ENCODE measurements around the gene IFITM5.

The IFITM5 gene

GRCh38 chr11:272931-273198 is 26.5 kb downstream of the IFITM5 start (continued):
- TF ChIP-seq, protein P1, sequence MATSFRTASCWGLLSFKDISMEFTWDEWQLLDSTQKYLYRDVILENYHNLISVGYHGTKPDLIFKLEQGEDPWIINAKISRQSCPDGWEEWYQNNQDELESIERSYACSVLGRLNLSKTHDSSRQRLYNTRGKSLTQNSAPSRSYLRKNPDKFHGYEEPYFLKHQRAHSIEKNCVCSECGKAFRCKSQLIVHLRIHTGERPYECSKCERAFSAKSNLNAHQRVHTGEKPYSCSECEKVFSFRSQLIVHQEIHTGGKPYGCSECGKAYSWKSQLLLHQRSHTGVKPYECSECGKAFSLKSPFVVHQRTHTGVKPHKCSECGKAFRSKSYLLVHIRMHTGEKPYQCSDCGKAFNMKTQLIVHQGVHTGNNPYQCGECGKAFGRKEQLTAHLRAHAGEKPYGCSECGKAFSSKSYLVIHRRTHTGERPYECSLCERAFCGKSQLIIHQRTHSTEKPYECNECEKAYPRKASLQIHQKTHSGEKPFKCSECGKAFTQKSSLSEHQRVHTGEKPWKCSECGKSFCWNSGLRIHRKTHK (tag by site-specific recombination; IDR thresholded peaks at IDR 0.05) = no peak
- TF ChIP-seq ZNF394 (tag by site-specific recombination; IDR thresholded peaks at IDR 0.05; ENCODE audit: borderline replicate concordance) (no peak), ZNF23 (tag by site-specific recombination; IDR thresholded peaks at IDR 0.05; ENCODE audit: borderline replicate concordance) (no peak), ZNF416 (tag by site-specific recombination; IDR thresholded peaks at IDR 0.05) (no peak)
- TF ChIP-seq, protein P2, sequence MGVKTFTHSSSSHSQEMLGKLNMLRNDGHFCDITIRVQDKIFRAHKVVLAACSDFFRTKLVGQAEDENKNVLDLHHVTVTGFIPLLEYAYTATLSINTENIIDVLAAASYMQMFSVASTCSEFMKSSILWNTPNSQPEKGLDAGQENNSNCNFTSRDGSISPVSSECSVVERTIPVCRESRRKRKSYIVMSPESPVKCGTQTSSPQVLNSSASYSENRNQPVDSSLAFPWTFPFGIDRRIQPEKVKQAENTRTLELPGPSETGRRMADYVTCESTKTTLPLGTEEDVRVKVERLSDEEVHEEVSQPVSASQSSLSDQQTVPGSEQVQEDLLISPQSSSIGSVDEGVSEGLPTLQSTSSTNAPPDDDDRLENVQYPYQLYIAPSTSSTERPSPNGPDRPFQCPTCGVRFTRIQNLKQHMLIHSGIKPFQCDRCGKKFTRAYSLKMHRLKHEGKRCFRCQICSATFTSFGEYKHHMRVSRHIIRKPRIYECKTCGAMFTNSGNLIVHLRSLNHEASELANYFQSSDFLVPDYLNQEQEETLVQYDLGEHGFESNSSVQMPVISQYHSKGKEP (tag by site-specific recombination; IDR thresholded peaks at IDR 0.05) = no peak

DNA sequence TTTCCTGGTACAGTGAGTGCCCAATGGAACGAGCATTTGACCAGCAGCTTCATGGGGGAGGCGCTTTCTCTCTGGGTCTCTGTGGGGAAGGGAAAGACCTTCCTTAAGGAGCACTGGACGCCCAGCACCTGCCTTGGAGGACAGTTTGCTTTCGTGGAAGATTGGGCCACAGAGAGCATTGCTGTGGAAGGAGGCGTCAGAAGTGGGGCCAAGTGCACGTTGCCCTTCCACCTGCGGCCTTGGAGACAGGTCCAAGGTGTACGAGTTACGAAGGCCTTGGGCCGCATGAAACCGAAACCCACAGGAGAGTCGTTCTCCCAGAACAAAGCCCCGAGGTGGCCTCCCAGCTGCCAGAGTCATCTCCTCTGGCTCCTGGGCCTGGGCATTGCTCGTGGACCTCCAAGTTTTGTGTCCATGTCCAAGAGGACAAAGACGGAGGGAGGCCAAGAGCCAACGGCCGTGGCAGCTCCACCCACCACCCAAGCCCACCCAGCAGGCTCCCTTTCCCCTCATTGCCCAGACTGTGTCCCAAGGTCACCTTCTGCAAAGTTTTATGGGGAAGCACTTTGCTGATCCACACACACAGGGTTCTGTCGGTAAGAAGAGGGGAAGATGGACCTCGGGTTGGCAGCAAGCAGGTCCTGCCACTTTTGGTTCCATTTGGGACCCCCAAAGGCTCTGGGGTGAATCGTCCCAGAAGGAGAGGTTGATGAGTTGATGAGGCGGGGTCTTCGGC is 27.0 kb downstream of the IFITM5 start:
- Histone ChIP-seq H3K9me3 (ENCODE audit: control insufficient read depth, insufficient read depth, low read depth, low read length) (no peaks in the 10 kb centered on the region), H3K27ac (ENCODE audit: extremely low read depth, low read depth, low read length) (no peak overlapping the region), H3K4me1 (ENCODE audit: control insufficient read depth, insufficient read depth, low read length) (no peaks in the 10 kb centered on the region), H3K36me3 (ENCODE audit: control insufficient read depth in 2 of 2, insufficient read depth in 1 of 2, low read length in 2 of 2) (no peaks in the 10 kb centered on the region), H3K4me3 (ENCODE audit: low read depth, low read length) (no peak overlapping the region)
- ChIA-PET CTCF (interaction anchor here (1.0 kb wide), 1 partner anchor 21 kb away, joined by 4 read pairs; no protein-coding TSS in a partner anchor), POLR2A (no interaction called here)
- TF ChIP-seq ZNF521 (tag by site-specific recombination; IDR thresholded peaks at IDR 0.05) (no peak), PRDM2 (tag by site-specific recombination; IDR thresholded peaks at IDR 0.05; ENCODE audit: borderline replicate concordance) (no peak), ZNF747 (tag by site-specific recombination; IDR thresholded peaks at IDR 0.05) (no peak), ZNF37A (tag by site-specific recombination; IDR thresholded peaks at IDR 0.05) (no peak), ZNF157 (tag by site-specific recombination; IDR thresholded peaks at IDR 0.05) (no peak), ZSCAN30 (tag by site-specific recombination; IDR thresholded peaks at IDR 0.05) (no peak), FEZF1 (tag by site-specific recombination; IDR thresholded peaks at IDR 0.05) (no peak), ZNF423 (tag by site-specific recombination; IDR thresholded peaks at IDR 0.05) (no peak), ZBTB7A (tag by site-specific recombination; IDR thresholded peaks at IDR 0.05; ENCODE audit: low read depth) (no peak), SALL2 (tag by site-specific recombination; IDR thresholded peaks at IDR 0.05; ENCODE audit: borderline replicate concordance) (no peak), ZNF214 (tag by site-specific recombination; IDR thresholded peaks at IDR 0.05; ENCODE audit: borderline replicate concordance) (no peak)
- TF ChIP-seq, protein P3, sequence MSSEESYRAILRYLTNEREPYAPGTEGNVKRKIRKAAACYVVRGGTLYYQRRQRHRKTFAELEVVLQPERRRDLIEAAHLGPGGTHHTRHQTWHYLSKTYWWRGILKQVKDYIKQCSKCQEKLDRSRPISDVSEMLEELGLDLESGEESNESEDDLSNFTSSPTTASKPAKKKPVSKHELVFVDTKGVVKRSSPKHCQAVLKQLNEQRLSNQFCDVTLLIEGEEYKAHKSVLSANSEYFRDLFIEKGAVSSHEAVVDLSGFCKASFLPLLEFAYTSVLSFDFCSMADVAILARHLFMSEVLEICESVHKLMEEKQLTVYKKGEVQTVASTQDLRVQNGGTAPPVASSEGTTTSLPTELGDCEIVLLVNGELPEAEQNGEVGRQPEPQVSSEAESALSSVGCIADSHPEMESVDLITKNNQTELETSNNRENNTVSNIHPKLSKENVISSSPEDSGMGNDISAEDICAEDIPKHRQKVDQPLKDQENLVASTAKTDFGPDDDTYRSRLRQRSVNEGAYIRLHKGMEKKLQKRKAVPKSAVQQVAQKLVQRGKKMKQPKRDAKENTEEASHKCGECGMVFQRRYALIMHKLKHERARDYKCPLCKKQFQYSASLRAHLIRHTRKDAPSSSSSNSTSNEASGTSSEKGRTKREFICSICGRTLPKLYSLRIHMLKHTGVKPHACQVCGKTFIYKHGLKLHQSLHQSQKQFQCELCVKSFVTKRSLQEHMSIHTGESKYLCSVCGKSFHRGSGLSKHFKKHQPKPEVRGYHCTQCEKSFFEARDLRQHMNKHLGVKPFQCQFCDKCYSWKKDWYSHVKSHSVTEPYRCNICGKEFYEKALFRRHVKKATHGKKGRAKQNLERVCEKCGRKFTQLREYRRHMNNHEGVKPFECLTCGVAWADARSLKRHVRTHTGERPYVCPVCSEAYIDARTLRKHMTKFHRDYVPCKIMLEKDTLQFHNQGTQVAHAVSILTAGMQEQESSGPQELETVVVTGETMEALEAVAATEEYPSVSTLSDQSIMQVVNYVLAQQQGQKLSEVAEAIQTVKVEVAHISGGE (tag by site-specific recombination; conservative IDR thresholded peaks at IDR 0.05; ENCODE audit: low read depth) = no peak
- TF ChIP-seq, protein P4, sequence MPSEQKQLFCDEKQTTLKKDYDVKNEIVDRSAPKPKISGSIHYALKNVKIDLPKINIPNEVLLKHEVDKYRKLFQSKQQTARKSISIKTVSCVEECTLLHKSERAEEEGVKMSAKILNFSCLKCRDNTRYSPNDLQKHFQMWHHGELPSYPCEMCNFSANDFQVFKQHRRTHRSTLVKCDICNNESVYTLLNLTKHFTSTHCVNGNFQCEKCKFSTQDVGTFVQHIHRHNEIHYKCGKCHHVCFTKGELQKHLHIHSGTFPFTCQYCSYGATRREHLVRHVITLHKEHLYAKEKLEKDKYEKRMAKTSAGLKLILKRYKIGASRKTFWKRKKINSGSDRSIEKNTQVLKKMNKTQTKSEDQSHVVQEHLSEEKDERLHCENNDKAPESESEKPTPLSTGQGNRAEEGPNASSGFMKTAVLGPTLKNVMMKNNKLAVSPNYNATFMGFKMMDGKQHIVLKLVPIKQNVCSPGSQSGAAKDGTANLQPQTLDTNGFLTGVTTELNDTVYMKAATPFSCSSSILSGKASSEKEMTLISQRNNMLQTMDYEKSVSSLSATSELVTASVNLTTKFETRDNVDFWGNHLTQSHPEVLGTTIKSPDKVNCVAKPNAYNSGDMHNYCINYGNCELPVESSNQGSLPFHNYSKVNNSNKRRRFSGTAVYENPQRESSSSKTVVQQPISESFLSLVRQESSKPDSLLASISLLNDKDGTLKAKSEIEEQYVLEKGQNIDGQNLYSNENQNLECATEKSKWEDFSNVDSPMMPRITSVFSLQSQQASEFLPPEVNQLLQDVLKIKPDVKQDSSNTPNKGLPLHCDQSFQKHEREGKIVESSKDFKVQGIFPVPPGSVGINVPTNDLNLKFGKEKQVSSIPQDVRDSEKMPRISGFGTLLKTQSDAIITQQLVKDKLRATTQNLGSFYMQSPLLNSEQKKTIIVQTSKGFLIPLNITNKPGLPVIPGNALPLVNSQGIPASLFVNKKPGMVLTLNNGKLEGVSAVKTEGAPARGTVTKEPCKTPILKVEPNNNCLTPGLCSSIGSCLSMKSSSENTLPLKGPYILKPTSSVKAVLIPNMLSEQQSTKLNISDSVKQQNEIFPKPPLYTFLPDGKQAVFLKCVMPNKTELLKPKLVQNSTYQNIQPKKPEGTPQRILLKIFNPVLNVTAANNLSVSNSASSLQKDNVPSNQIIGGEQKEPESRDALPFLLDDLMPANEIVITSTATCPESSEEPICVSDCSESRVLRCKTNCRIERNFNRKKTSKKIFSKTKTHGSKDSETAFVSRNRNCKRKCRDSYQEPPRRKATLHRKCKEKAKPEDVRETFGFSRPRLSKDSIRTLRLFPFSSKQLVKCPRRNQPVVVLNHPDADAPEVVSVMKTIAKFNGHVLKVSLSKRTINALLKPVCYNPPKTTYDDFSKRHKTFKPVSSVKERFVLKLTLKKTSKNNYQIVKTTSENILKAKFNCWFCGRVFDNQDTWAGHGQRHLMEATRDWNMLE (tag by site-specific recombination; conservative IDR thresholded peaks at IDR 0.05; ENCODE audit: low read depth) = no peak

All from HEK293 (cell line).